Transverse colon (tissue), 3 donors: ENCODE results near the gene LEF1.

Source experiments
- CTCF ChIP-seq, 5 experiments: fragments of 200-600 bp in 3 of 5; fragments of 450-650 bp in 2 of 5; sonication (generic) in 3 of 5; IDR thresholded peaks; 1 replicate in 2 of 5; 2 replicates in 3 of 5; pipeline ENCODE4 v1.5.1; 2016 to 2017; ENCODE audit warnings: antibody characterized with exemption in 5 of 5, inconsistent platforms in 3 of 5, mild to moderate bottlenecking in 2 of 5, moderate library complexity in 1 of 5
- EP300 ChIP-seq: sonication (generic); formaldehyde crosslinking; IDR thresholded peaks from one replicate; pipeline ENCODE4 v1.6.1; 2017; ENCODE audit warnings: antibody characterized with exemption, low read depth
- POLR2A ChIP-seq: fragments of 450-650 bp; IDR thresholded peaks from one replicate; pipeline ENCODE4 v1.6.1; 2016; ENCODE audit warnings: antibody characterized with exemption, mild to moderate bottlenecking, moderate library complexity

GRCh38 chr4:108173599-108174057 is 4.9 kb upstream of the LEF1 start:
- no peak for TF ChIP-seq CTCF (IDR thresholded peaks at IDR 0.05)
- TF ChIP-seq POLR2A, result no peak
- no peak for TF ChIP-seq EP300
